Peyer's patch (tissue), 4 donors: Measurements from ENCODE around the gene CELSR2.

ENCODE experiments used
- CTCF ChIP-seq, 6 experiments: fragments of 450-650 bp in 4 of 6; fragments of 200-600 bp in 2 of 6; sonication (generic) in 1 of 6; IDR thresholded peaks; one replicate each; pipeline ENCODE4 v1.5.1; 2017 to 2019; ENCODE audit warnings: antibody characterized with exemption in 6 of 6, mild to moderate bottlenecking in 3 of 6, moderate library complexity in 1 of 6
- POLR2A ChIP-seq, 2 donors: fragments of 450-650 bp; IDR thresholded peaks; one replicate each; pipeline ENCODE4 v1.5.1; 2017; ENCODE audit warnings: antibody characterized with exemption in 2 of 2, mild to moderate bottlenecking in 2 of 2, moderate library complexity in 2 of 2

GRCh38 chr1:109270623-109271317 is 21.4 kb downstream of the CELSR2 start:
- no peak for TF ChIP-seq CTCF (IDR thresholded peaks at IDR 0.05)
- no peak for TF ChIP-seq POLR2A (IDR thresholded peaks at IDR 0.05)
